Epidermal melanocyte (primary cell): ENCODE measurements around the gene TAAR5.
"Not testable (repeated sequence)": the region's sequence is repeated elsewhere in the genome, so short reads cannot be mapped to it uniquely, and the experiment has no call there.

Experiments used
- DNase-seq: peaks from one replicate; pipeline ENCODE4 v3.0.0; 2011; ENCODE audit warnings: low spot score; ENCODE audit not compliant: insufficient read length

The TAAR5 gene

GRCh38 chr6:132570221-132570777 lies 19.2 kb downstream of the TAAR5 start, which contains the start of gene TAAR6:
TSS of gene TAAR6 (plus strand) at chr6:132570322. CDS start at chr6:132570322, 0 bp downstream.
- no peak for DNase-seq

- no peak for DNase-seq
Observed at GRCh38 chr6:132569170-132569569, 20.4 kb downstream of the TAAR5 start.

DNA sequence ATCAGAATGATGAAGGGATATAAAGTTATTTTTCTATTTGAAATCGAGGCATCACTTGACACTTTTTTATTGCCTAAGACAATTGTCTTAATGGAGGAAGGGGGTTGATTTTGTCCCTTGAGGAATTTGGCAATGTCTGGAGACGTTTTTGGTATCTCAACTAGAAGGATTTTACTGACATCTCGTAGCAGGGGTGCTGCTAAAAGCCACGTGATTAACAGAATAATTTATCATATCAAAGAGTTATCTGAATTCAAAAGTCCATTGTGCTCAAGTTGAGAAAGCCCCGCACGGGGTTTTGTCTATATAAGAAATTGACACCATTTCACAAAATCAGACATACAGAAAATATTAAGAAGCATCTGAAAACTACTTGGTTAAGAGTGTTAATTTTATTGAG lies 20.9 kb downstream of the TAAR5 start:
- no peak for DNase-seq

DNA sequence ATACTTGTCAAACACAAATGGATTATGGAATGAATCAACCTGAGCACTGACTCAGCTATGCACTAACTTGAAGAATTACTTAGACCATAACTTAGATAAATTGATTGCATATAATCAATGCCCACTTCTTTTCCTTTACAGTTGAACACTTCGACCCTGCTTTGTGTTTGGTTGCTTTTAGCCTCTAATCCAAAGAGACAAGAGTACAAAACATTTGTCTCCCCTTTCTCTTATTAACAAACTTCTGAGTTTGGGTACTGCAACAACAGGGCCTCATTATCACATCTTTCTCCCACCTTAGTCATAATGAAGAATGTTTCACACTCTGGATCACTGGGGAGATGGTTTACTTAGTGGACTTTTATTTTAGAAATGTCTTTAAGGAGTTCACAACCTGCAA lies 22.0 kb downstream of the TAAR5 start:
- no peak for DNase-seq

DNA sequence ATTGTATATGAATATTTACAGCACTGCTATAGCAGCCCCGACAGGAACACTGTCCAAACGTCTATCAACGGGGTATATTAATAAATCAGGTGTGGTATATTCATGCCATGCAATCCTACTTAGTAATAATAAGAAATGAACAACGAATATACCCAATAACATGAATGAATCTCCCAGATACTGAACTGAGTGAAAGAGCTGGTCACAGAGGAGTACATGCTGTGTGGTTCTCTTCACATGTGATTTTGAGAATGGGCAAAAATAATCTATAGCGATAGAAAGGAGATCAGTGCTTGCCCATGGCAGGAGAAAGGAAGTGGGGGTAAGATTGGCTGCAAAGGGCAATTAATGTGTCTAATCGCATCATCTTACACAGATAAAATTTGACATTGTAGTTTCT lies 23.1 kb downstream of the TAAR5 start:
- no peak for DNase-seq

- DNase-seq, result not testable (repeated sequence)
Observed at GRCh38 chr6:132560087-132560486, 29.5 kb downstream of the TAAR5 start.

GRCh38 chr6:132552372-132552771 lies 37.2 kb downstream of the TAAR5 start, which contains the start of gene TAAR8:
TSS of gene TAAR8 (plus strand) at chr6:132552672. CDS start at chr6:132552693, 21 bp downstream.
- DNase-seq, result no peak

DNA sequence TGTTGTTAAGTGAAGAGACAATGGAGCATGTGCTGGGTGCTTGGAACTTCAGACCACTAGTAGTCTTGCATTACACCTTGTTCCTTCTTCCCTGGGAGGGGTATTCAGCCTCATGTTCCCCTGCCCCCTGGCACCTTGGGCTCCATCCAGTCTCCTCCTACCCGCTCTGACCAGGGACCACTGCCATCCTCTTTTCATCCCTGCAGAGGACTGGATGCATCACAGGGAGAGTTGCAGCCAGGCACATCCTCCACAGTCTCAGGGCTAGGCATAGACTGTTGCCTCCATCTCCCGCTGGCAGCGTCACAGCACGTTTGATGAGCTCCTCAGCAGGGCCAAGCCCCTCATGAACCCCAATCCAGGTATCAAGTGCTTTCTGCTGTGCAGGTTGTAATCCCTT lies 38.3 kb downstream of the TAAR5 start:
- no peak for DNase-seq

DNA sequence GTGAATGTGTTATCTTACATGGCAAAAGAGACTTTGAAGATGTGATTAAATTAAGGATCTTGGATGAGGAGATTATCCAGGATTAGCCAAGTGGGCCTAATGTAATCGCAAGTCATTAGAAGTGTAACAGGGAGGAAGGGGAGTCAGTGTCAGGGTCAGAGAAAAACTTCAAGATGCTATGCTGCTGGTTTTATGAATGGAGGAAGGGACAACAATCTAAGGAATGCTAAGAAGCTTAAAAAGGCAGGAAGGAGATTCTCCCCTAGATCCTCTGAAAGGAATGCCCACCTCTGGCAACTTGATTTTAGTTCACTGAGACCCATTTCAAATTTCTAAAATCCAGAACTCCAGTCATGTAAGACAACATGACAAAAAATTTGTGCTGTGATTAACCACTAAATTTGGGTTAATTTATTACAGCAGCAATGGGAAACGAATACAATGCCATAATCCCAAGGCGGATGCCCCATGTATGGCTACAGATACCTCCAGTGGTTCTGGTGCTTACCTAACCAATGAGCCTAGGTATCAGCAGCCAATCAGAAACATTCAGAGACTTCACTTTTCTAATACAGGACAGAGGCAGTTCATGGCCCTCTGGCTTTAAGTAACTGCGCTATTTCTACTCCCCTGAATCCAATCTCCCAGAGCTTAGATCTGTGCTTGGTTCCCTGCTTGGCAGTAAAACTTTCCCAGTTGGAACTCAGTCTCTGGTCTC lies 40.6 kb downstream of the TAAR5 start:
- no peak for DNase-seq

GRCh38 chr6:132544826-132545225 lies 44.7 kb downstream of the TAAR5 start:
- no peak for DNase-seq
